ENCODE measurements around the gene GLRA3.
"Not testable (repeated sequence)": the region's sequence is repeated elsewhere in the genome, so short reads cannot be mapped to it uniquely, and the experiment has no call there.

Gene GLRA3

GRCh38 chr4:174713181-174713580 is 115.9 kb downstream of the GLRA3 start:
- DNase-seq (ENCODE audit: low read depth): no peak

GRCh38 chr4:174709526-174709925 is 119.5 kb downstream of the GLRA3 start:
- DNase-seq (ENCODE audit: low read depth): no peak

- no peak for DNase-seq (ENCODE audit: low read depth)
Observed at GRCh38 chr4:174708381-174708780, 120.7 kb downstream of the GLRA3 start.

- DNase-seq (ENCODE audit: low read depth): no peak
Observed at GRCh38 chr4:174707902-174708301, 121.1 kb downstream of the GLRA3 start.

DNA sequence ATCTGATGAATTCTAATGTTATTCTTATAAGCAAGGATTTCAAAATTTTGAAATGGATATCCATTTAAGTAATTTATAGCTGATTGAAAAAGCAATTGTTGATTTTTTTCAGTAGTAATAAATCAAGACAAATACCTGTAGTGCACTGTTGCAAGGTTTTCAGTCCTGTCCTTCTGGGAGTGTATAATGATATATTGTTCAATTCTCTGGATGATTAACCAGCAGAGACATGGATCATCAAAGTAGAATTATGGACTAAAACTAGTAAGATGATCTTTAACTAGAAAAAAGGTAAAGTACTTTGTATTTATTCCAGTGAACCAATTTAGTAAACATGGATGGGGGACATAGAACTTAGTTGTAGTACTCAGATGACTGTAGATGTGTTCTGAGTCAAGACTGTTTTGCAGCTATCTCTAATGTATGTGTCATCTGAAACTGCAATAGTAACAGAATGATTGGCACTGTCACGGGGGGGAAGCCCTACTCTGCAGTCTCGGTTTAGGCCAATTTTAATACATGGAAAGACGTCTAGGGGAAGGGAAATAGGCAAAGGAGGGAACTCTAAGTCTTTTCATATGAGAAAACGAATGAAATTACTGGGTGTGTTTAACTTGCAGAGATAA is 121.9 kb downstream of the GLRA3 start:
- DNase-seq (ENCODE audit: low read depth): no peak

- DNase-seq (ENCODE audit: low read depth): no peak
Observed at GRCh38 chr4:174702979-174703478, 126.0 kb downstream of the GLRA3 start.

- no peak for DNase-seq (ENCODE audit: low read depth)
Observed at GRCh38 chr4:174699654-174700053, 129.4 kb downstream of the GLRA3 start.

DNA sequence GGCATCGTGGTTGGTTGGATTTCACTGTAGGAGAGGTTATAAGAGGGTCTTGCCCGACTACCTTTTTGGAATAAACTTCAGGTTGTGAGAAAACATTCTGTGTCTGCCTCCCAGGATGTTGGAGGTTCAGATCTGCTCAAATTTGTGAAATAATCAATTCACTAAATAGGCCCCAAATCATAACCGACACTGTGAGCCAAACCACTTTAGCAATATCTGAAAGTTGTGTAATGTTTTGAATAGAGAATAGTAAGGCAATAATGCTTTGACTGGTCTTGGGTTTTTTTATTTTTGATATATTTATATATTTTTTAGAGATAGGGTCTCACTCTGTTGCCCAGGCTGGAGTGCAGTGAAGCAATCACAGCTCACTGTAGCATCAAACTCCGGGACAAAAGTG is 131.2 kb downstream of the GLRA3 start:
- no peak for DNase-seq (ENCODE audit: low read depth)

DNA sequence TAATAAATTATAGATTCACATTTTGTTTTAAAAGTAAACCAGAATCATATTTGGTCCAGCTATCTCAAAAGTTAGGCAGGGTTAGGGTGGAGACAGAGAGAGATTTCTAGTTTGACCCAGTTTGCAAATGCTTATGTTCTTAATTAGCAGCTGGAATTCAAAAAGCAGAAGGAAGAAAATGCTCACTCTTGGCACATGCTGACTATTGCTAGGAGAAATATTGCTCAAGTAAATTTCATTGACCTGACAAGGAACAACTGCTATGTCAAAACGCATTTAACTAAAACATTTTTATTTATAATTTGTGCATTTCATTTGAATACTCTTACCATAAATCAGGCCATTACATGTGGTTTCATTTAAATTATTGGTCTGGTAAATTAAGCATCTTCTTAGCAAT is 131.8 kb downstream of the GLRA3 start:
- no peak for DNase-seq (ENCODE audit: low read depth)

DNA sequence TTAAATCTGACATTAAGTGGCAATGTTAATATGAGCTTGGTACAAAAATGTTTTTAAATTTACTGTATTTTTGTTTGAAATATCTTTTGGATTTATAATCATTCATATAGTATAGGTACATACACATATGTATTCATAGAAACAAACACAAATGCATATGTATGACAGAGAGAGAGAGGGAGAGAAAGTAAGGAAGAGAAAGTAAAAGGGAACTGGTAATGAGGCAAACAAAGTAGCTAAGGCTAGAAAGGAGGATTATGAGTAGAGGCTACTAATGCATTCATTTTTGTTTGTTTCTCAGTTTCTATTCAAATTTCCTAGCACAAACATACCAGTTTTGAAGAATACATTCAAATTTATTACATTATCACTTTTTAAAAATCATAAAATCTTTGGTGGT is 132.4 kb downstream of the GLRA3 start:
- DNase-seq (ENCODE audit: low read depth): no peak

- DNase-seq (ENCODE audit: low read depth): not testable (repeated sequence)
Observed at GRCh38 chr4:174691876-174692275, 137.2 kb downstream of the GLRA3 start.

DNA sequence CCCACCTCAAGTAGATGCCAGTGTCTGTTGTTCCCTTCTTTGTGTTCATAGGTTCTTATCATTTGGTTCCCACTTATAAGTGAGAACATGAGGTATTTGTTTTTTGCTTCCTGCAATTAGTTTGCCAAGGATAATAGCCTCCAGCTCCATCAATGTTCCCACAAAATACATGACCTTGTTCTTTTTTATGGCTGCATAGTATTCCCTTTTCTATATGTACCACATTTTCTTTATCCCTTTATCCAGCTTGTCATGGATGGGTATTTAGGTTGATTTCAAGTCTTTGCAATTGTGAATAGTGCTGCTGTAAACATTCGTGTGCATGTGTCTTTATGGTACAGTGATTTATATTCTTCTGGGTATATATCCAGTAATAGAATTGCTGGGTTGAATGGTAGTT is 138.4 kb downstream of the GLRA3 start:
- DNase-seq (ENCODE audit: low read depth): no peak

- no peak for DNase-seq (ENCODE audit: low read depth)
Observed at GRCh38 chr4:174689618-174690017, 139.4 kb downstream of the GLRA3 start.

DNA sequence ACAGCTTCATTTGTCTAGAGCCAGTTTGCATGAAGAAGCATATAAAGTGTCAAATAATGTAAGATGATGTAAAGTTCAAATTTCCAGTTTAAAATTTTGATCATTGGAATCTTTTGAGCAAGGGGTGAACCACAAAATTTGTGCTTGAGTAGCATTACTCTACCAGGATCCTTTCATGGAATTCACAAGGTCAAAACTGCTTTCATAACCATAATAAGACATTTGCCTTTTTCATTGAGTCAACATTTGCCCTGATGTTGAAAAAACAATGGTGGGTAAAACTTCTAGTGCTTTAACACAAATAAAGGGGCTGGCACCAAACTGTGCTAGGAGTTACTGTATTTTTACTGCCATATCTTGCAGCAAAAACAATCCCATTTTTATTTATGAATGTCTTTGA is 142.2 kb downstream of the GLRA3 start:
- DNase-seq (ENCODE audit: low read depth): no peak

- no peak for DNase-seq (ENCODE audit: low read depth)
Observed at GRCh38 chr4:174681723-174682300, 147.2 kb downstream of the GLRA3 start.

DNA sequence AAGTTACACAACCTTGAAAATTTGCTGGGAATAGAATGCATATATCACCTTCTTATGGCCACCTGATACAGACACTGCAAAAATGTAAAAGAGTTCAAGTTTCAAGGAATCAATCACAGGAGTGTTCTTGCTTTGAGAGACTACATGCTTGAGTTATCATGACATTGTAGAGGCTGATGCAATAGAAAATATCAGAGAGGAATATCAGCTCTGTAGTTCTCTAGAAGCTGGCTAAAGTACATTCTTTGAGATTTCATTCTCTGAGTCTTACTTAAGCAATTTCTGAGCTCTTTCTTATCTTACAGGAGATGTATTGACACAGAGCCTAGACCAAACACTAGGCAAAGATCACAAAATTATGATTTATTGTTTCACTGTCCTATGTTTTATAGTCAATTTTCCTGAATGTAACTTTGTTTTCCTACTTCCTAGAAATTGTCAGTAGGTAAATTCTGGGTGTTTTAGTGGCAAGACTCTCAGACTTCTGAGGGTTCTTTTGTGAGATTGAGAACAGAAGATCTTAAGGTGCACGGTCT is 154.7 kb downstream of the GLRA3 start:
- DNase-seq (ENCODE audit: low read depth): no peak

DNA sequence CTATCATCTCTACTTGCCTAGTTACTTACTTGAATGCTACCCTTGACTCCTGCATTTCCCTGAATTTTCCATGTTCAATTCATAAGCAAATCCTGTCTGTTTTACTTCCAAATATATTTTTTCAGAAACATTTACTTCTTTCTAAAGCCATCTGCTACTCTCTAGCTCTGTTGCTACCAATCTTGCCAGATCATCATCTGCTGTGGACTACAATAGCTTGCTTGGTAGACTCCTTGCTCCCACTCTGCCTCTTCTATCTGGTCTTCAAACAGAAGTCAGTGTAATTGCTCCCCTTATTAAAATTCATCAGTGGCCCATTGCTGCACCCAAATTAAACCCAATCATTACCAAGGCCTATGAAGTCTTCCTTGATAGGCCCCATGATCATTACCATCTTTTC is 155.2 kb downstream of the GLRA3 start:
- no peak for DNase-seq (ENCODE audit: low read depth)

- DNase-seq (ENCODE audit: low read depth): no peak
Observed at GRCh38 chr4:174672276-174672675, 156.8 kb downstream of the GLRA3 start.

- DNase-seq (ENCODE audit: low read depth): no peak
Observed at GRCh38 chr4:174669270-174669669, 159.8 kb downstream of the GLRA3 start.

- DNase-seq (ENCODE audit: low read depth): no peak
Observed at GRCh38 chr4:174665799-174666198, 163.2 kb downstream of the GLRA3 start.

- no peak for DNase-seq (ENCODE audit: low read depth)
Observed at GRCh38 chr4:174663216-174663615, 165.8 kb downstream of the GLRA3 start.

DNA sequence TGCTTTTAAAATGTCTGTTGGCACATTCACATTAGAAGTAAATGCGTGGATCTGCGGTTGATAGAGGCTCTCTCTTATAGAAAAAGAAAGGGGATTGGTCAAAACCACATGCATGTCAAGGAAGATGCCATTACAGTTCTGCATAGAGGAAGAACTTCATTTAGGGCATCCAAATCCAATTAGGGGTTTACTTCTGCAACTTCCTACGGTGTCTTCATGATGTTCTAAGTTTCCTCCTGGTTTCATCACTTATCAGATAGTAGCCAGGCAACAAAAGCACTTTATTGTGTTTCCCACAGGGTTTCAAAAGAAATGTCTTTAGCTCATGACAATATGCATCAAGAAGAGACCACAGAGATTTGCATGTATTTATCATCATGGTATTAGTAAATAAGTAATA is 170.8 kb downstream of the GLRA3 start:
- DNase-seq (ENCODE audit: low read depth): no peak

DNA sequence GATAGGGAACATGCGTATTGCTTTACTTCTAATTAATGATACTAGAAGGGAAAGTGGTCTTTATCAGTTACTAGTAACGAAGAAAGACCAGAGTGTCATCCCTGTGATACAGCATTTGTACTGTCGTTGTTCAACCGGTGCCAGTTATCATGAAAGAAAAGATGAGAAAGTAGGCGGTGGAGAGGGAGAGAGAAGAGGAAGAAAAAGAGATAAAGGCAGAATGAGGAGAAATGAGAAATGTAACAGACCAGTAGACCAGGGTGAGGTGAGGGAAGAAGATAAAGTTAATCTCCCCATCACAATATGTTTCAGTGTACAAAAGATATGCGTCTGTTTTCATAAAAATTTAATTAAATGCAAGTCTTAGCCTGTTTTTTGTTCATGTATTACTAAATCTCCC is 171.6 kb downstream of the GLRA3 start:
- DNase-seq (ENCODE audit: low read depth): no peak

GRCh38 chr4:174654634-174655033 is 174.4 kb downstream of the GLRA3 start:
- no peak for DNase-seq (ENCODE audit: low read depth)

Measured in stimulated activated CD8-positive, alpha-beta memory T cell treated with anti-CD3 and anti-CD28 coated beads, Interleukin-15, amount 100 ng/mL, for 1 hour (primary cell).